Measurements from ENCODE around the gene APOL5. TPM values are rescaled to one million over a fixed set of nuclear protein-coding genes. Genes with fewer than 3 reads are reported as not detected.

The APOL5 gene
- total RNA-seq, 4 donors from 2014 or later: 4.2 TPM; not detected in 3

GRCh38 chr22:35681454-35682052 lies 36.1 kb upstream of the APOL5 start:
- H3K4me3 ChIP-seq: no peak overlapping the region
- no peak for TF ChIP-seq CTCF (IDR thresholded peaks at IDR 0.05)
- TF ChIP-seq POLR2A (IDR thresholded peaks at IDR 0.05): no peak
- TF ChIP-seq EP300 (IDR thresholded peaks at IDR 0.05): no peak
- no peaks in the 10 kb centered on the region for H3K36me3 ChIP-seq
- 63 to 87% methylated on average over 4 of the region's 4 CpGs for WGBS, 2 donors
- no peaks in the 10 kb centered on the region for H3K4me1 ChIP-seq
- H3K27ac ChIP-seq: no peak overlapping the region
- H3K9me3 ChIP-seq: no peaks in the 10 kb centered on the region
- no peak for DNase-seq (ENCODE audit: low spot score in 2 of 2)
- no peaks in the 10 kb centered on the region for H3K27me3 ChIP-seq

- no peak for DNase-seq (ENCODE audit: low spot score in 2 of 2)
- H3K27me3 ChIP-seq: no peaks in the 10 kb centered on the region
- H3K4me3 ChIP-seq: no peak overlapping the region
- no peak overlapping the region for H3K27ac ChIP-seq
- no peaks in the 10 kb centered on the region for H3K9me3 ChIP-seq
- no peak for TF ChIP-seq POLR2A (IDR thresholded peaks at IDR 0.05)
- TF ChIP-seq CTCF (IDR thresholded peaks at IDR 0.05): no peak
- no peak for TF ChIP-seq EP300 (IDR thresholded peaks at IDR 0.05)
- WGBS, 2 donors: 73 to 83% methylated on average over 1 of the region's 1 CpG
- H3K36me3 ChIP-seq: no peaks in the 10 kb centered on the region
- H3K4me1 ChIP-seq: no peaks in the 10 kb centered on the region
Observed at GRCh38 chr22:35683560-35683959, 34.1 kb upstream of the APOL5 start.

- WGBS, 2 donors: 35 to 37% methylated on average over 3 of the region's 3 CpGs
- TF ChIP-seq CTCF (IDR thresholded peaks at IDR 0.05) (peak in 1 of 5 experiments; percentile 21), POLR2A (IDR thresholded peaks at IDR 0.05) (no peak)
- no peaks in the 10 kb centered on the region for H3K36me3 ChIP-seq
- no peaks in the 10 kb centered on the region for H3K27me3 ChIP-seq
- H3K4me1 ChIP-seq: no peaks in the 10 kb centered on the region
- H3K4me3 ChIP-seq: no peak overlapping the region
- H3K27ac ChIP-seq: no peak overlapping the region
- H3K9me3 ChIP-seq: no peaks in the 10 kb centered on the region
- DNase-seq (ENCODE audit: low spot score in 2 of 2): peak in 1 of 2 donors; percentile 35
Observed at GRCh38 chr22:35684270-35684700, 33.4 kb upstream of the APOL5 start.

GRCh38 chr22:35684732-35685131 lies 32.9 kb upstream of the APOL5 start:
- Histone ChIP-seq H3K9me3 (no peaks in the 10 kb centered on the region), H3K27me3 (no peaks in the 10 kb centered on the region), H3K36me3 (no peaks in the 10 kb centered on the region), H3K4me1 (no peaks in the 10 kb centered on the region), H3K27ac (no peak overlapping the region), H3K4me3 (no peak overlapping the region)
- TF ChIP-seq POLR2A (IDR thresholded peaks at IDR 0.05): no peak
- no peak for TF ChIP-seq CTCF (IDR thresholded peaks at IDR 0.05)
- TF ChIP-seq EP300 (IDR thresholded peaks at IDR 0.05): no peak
- DNase-seq (ENCODE audit: low spot score in 2 of 2): no peak

- Histone ChIP-seq H3K27me3 (no peaks in the 10 kb centered on the region), H3K4me1 (no peaks in the 10 kb centered on the region), H3K27ac (no peak overlapping the region), H3K4me3 (no peak overlapping the region), H3K36me3 (no peaks in the 10 kb centered on the region), H3K9me3 (no peaks in the 10 kb centered on the region)
- no peak for DNase-seq (ENCODE audit: low spot score in 2 of 2)
- TF ChIP-seq EP300 (IDR thresholded peaks at IDR 0.05) (no peak), CTCF (IDR thresholded peaks at IDR 0.05) (no peak), POLR2A (IDR thresholded peaks at IDR 0.05) (no peak)
- WGBS, 2 donors: 78 to 85% methylated on average over 11 of the region's 11 CpGs
Observed at GRCh38 chr22:35685731-35686130, 31.9 kb upstream of the APOL5 start.
